GM19452 (cell line): Measurements from ENCODE around the gene ACSF2.
"Not testable (repeated sequence)": the region's sequence is repeated elsewhere in the genome, so short reads cannot be mapped to it uniquely, and the experiment has no call there.

Experiments
- ATAC-seq: cut with Tn5 transposase; IDR thresholded peaks from one replicate; pipeline ENCODE4 v1.9.1; 2021; ENCODE audit not compliant: unreplicated experiment

Gene ACSF2

DNA sequence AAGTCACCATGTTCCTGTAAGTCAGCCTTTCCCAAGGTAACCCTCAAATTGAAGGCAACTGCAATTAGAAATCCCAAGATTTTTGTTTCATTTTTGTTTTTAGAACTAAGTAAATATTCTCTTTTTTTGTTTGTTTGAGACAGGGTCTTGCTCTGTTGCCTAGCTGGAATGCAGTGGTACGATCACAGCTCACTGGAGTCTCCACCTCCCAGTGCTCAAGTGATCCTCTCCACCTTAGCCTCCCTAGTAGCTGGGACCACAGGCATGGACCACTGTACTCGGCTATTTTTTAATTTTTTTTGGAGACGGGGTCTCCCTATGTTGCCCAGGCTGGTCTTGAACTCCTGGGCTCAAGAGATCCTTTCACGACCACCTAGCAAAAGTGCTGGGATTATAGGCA, 18.1 kb upstream of the ACSF2 start:
- no peak for ATAC-seq

DNA sequence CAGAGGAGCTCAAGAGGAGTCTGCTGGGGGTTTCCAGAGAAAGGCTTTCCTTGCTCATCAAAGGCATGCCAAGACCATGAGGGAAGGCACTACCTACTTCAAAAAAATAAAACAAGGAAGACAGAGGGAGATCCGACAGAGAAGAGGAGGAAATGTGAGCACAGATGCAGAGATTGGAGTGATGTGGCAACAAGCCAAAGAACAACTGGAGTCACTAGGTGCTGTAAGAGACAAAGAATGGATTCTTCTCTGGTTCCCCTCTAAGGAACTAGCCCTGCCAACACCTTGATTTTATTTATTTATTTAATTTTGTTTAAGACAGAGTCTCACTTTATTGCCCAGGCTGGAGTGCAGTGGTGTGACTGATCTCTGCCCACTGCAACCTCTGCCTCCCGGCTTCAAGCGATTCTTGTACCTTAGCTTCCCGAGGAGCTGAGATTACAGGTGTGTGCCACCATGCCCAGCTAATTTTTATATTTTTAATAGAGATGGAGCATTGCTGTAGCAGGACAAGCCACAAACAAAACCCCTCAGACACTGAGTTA, 13.8 kb upstream of the ACSF2 start:
- ATAC-seq = no peak

DNA sequence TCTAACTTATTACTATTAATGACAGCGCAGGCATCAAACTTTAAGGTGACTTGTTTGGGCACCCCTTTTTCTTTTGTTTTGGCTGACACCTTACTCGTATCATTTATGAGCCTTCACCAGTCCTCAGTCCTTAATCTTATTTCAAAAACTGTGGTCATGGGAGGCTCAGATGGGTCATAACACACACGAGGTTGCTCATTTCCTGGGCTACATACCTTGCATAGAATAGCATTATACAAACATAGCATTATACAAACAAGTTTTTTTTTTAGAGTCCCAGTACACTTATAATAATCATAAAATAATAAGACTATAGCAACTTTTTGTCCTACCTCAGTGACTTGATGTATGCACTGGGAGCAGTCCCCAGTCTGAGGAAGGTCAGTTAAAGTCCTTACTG, 11.2 kb upstream of the ACSF2 start:
- ATAC-seq = no peak

GRCh38 chr17:50419577-50419976, 6.4 kb upstream of the ACSF2 start:
- ATAC-seq = not testable (repeated sequence)

- no peak for ATAC-seq
These were observed 5.5 kb upstream of the ACSF2 start for GRCh38 chr17:50420419-50421112.

GRCh38 chr17:50421308-50422051, 4.5 kb upstream of the ACSF2 start:
- no peak for ATAC-seq

GRCh38 chr17:50422738-50423137, 3.3 kb upstream of the ACSF2 start:
- no peak for ATAC-seq

DNA sequence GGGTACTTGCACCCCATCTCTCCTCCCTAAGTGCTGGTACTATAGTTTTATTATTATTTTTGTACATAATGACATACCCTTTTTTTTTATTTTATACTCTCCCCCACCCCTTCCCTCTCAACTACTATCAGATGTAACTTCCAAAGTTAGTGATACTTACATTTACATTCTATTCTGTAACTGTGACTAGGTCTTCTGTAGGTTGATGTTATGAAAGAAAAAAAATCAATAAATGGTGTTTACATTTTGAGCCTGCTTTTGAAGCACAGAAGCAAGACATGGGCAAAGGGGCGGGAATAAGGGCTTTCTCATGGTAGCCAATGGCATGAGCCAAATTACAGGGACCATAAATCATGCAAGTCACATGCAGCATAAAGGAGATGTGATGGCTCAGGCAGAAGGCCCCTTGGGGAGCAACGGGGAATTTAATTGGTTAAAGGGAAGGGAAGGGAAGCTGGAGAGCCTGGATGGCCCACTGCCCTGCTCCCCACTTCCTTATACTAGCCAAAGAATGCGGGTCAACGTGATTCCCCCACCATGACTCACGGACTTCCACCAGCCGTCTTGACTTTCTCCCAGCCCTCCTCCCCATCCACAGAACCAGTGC, 2.4 kb upstream of the ACSF2 start:
- ATAC-seq = no peak

- no peak for ATAC-seq
These were observed 1.6 kb upstream of the ACSF2 start for GRCh38 chr17:50424246-50424995.

- ATAC-seq = no peak
These were observed 879 bp upstream of the ACSF2 start for GRCh38 chr17:50424996-50425681.

DNA sequence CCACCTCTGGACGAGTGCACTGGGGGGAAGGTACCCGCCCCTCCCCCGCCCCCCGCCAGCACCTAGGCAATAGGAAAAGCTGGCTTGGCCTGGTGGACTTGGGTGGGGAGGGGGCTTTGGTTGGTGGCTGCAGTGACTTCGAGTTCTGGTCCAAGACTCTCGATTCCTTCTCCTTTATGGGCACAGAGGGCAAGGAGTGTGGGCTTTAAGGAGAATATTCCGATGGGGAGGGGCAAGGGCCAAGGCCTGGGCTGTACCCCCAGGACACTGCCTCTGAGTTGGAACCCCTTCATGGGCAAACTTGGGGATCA, 409 bp downstream of the ACSF2 start:
- ATAC-seq = peak; percentile 21

DNA sequence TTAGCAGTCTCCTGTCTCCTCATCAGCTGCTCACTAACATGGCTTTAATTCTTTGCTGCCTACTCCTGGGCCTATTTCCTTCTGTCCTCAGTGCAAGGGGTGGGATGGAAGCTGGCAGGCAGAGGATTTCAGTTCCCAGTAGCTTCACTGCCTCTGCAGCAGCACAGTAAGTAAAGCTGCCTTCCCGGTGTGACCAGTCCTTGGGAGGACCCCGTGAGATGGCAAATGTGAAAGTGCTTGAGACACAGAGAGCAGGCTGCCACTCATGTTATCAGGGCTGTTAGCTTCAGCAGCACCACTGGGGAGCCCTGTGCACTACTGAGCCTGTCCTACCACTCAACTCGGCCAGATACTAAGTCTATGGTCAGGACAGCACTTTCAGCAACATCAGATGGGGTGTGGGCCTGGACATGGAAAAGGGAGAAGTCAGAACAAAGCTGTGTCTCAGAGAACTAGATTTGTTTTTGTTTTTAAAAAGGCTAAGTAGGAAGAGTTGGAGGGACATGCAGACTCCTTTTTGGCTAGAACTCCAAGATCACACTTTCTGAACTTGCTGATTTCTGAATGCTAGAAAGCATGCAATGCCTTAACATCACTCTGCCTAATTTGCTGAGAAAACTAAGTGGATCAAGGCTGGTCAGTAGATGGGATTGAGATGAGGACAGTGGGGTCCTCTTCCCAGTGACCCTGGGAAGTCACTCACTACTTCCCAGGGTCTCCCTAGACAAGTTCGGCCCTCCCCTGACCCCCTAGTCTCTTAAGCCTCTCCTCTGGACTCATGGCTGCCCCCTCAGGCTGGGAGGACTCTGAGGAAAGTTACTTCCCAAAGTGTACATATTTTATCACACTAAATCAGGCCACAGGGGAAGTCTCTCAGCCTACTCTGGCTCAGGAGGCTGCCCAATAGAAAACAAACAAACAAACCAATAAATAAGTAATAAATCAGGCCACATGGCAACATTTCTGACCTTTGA, 1.1 kb downstream of the ACSF2 start:
- ATAC-seq = no peak

GRCh38 chr17:50428126-50428525, 2.1 kb downstream of the ACSF2 start:
- ATAC-seq = not testable (repeated sequence)

GRCh38 chr17:50428831-50429424, 2.9 kb downstream of the ACSF2 start:
- no peak for ATAC-seq

DNA sequence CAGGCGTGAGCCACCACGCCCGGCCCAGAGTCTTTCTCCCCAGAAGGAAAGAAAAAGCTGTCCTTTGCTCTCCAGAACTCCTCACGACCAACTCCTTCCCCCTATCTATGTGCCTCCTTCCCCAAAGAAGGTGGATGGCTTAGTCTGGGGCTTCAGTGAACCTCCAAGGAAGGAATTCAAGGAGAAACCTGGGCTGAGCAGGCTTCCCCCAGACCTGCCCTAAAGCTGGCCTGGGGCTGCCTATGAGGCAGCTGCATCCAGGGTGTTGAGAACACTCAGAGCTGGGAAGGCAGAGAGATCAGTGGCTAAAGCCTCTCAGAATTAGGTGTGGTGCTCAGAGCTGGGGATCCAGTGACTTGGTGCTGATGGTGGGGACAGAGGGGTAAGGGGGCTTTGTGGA, 3.8 kb downstream of the ACSF2 start:
- no peak for ATAC-seq

- ATAC-seq = no peak
These were observed 5.0 kb downstream of the ACSF2 start for GRCh38 chr17:50430821-50431618.

- no peak for ATAC-seq
These were observed 6.2 kb downstream of the ACSF2 start for GRCh38 chr17:50432125-50432762.

DNA sequence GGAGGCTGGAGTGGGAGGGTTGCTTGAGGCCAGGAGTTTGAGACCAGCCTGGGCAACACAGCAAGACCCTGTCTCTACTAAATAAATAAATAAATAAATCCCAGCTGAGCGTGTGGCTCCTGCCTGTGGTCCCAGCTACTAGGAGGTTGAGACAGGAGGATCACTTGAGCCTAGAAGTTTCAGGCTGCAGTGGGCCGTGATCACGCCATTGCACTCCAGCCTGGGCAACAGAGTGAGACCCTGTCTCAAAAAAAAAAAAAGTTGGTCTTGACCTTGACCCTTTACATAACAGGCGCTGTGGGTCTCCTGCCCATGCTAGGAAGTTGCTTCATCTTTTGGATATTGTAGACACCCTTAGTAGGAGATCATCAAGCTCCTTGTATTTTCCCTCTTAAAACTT, 11.4 kb downstream of the ACSF2 start:
- no peak for ATAC-seq
